Measurements from ENCODE around the gene LRMDA.

LRMDA gene

DNA sequence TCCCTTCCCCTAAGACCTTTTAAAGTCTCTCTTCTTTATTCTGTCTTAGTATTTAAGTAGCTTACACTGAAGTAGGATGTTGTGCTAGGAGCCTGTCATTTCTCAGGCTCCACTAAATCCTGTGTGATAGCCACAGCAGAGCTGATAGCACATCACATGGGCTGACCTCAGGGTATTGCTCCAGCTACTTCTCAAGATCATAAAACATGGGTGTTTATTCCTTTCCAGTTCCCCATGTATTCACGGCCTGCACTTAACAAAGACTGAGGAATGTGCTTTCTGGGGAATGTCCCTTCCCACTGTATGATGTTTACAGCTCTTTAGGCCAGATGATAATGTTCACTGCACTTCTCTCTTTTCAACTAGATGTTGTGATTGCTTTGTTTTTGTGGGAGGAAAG lies 1119.4 kb downstream of the LRMDA start:
- H3K27me3 ChIP-seq (ENCODE audit: insufficient read depth, low read length) = no peaks in the 10 kb centered on the region
- no peaks in the 10 kb centered on the region for H3K9me3 ChIP-seq (ENCODE audit: insufficient read depth, low read depth, low read length)
- no peak overlapping the region for H3K9ac ChIP-seq (ENCODE audit: low read depth, low read length)
- 60% methylated on average over 1 of the region's 1 CpG for WGBS
- H3K4me1 ChIP-seq (ENCODE audit: insufficient read depth, low read length) = no peaks in the 10 kb centered on the region
- H3K36me3 ChIP-seq (ENCODE audit: insufficient read depth, low read length) = no peaks in the 10 kb centered on the region
- H3K27ac ChIP-seq (ENCODE audit: low read depth, low read length) = no peak overlapping the region
- H3K4me3 ChIP-seq (ENCODE audit: low read length) = no peak overlapping the region

DNA sequence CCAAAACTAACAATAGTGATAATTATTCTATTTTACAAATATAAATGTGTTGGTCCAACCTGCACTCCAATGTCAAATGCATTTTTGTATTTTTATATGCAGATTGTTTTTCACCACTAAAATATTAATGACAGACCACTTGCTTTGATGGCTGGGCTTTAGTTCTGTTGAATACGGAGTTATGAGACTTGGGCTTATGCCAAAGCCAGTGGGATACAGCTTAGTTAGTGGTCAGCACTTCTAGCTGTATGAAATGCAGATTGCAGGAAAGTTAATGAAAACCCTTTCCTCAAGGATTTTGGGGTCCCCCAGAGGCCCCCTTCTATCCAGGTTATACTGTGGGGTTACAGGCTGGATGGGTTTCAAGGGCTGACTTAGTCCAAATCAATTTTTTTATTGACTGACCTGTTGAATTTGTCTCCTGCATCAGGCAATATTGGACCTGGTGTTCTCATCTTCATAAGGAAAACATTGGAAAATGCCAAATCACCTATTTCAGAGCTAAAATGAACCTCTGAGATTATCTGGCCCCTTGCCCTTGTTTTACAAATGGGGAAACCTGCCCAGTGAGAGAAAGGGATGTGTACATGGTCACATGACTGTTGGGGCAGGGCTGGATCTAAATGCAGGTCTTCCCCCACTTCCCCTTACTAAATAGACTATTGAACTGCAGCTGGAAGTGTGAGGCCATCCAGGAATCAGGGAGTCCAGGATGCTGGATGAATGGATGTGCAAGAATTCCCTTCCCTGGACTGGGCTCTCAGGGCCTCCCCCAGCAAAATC lies 1120.9 kb downstream of the LRMDA start:
- H3K36me3 ChIP-seq (ENCODE audit: insufficient read depth, low read length) = no peaks in the 10 kb centered on the region
- WGBS = 100% methylated on average over 1 of the region's 1 CpG
- no peaks in the 10 kb centered on the region for H3K27me3 ChIP-seq (ENCODE audit: insufficient read depth, low read length)
- no peaks in the 10 kb centered on the region for H3K4me1 ChIP-seq (ENCODE audit: insufficient read depth, low read length)
- H3K9me3 ChIP-seq (ENCODE audit: insufficient read depth, low read depth, low read length) = no peaks in the 10 kb centered on the region
- no peak overlapping the region for H3K9ac ChIP-seq (ENCODE audit: low read depth, low read length)
- no peak overlapping the region for H3K4me3 ChIP-seq (ENCODE audit: low read length)
- no peak overlapping the region for H3K27ac ChIP-seq (ENCODE audit: low read depth, low read length)

DNA sequence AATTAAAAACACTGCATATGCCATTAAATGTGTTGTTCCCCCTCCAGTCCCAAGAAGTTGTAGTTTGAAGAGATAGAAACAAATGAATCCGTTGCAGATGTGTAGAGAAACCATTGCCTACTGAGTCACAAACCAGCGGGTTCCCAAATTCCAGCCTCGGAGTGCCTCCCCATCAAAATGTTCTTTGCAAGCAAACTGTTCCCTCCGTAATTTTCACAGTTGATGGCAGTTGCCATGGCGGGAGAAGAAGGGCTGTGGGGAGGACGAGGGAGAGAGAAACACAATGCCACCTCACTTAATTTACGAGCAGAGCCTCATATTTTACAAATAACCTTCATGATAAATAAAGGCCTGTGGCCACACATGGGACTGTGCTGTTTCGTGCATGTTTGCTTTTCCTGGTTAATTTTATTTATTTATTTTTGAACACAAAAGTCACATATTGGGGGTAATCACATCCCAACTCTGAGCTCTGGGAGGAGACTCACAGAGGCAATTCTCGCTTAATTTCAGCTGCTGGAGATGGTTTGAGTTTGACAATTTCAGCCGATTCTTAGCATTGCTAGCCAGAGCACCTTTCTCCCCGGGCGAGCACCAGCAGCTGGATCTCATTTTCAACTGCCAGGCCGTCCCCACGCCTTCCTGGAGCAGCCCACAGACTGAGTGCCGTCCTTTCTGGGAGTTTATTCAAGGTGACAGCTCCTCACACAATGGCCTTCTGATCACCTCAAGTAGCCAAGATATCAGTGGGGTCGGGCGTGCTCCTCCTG lies 1122.0 kb downstream of the LRMDA start:
- no peak overlapping the region for H3K9ac ChIP-seq (ENCODE audit: low read depth, low read length)
- no peak overlapping the region for H3K4me3 ChIP-seq (ENCODE audit: low read length)
- WGBS = 92% methylated on average over 16 of the region's 17 CpGs
- H3K27me3 ChIP-seq (ENCODE audit: insufficient read depth, low read length) = no peaks in the 10 kb centered on the region
- peaks cover 1% of the 10 kb centered on the region; the same call in 1 of the 2 replicates for H3K4me1 ChIP-seq (ENCODE audit: insufficient read depth, low read length)
- H3K9me3 ChIP-seq (ENCODE audit: insufficient read depth, low read depth, low read length) = no peaks in the 10 kb centered on the region
- H3K36me3 ChIP-seq (ENCODE audit: insufficient read depth, low read length) = no peaks in the 10 kb centered on the region
- no peak overlapping the region for H3K27ac ChIP-seq (ENCODE audit: low read depth, low read length)

DNA sequence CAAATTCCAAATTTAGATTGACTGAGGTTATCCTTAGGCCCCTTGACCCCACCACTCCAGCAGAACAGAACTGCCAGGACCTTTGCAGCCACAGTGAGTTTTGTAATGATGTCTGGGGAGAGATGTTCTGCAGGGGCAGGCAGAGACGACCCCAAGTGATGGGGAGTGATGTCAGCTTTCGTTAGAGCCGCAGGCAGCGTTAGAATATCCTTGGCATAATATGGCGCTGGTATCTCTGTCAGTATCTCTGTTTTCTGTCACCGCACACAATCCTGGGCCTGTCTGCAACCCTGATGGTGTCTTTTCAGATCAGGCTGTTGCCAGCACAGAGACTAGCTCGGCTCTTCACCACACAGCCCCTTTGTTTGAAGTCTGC lies 1122.6 kb downstream of the LRMDA start:
- Histone ChIP-seq H3K36me3 (ENCODE audit: insufficient read depth, low read length) (no peaks in the 10 kb centered on the region), H3K4me1 (ENCODE audit: insufficient read depth, low read length) (peaks cover 3% of the 10 kb centered on the region; the same call in 1 of the 2 replicates), H3K9me3 (ENCODE audit: insufficient read depth, low read depth, low read length) (no peaks in the 10 kb centered on the region), H3K27me3 (ENCODE audit: insufficient read depth, low read length) (no peaks in the 10 kb centered on the region), H3K27ac (ENCODE audit: low read depth, low read length) (no peak overlapping the region), H3K4me3 (ENCODE audit: low read length) (no peak overlapping the region), H3K9ac (ENCODE audit: low read depth, low read length) (no peak overlapping the region)
- WGBS = 94% methylated on average over 7 of the region's 7 CpGs

DNA sequence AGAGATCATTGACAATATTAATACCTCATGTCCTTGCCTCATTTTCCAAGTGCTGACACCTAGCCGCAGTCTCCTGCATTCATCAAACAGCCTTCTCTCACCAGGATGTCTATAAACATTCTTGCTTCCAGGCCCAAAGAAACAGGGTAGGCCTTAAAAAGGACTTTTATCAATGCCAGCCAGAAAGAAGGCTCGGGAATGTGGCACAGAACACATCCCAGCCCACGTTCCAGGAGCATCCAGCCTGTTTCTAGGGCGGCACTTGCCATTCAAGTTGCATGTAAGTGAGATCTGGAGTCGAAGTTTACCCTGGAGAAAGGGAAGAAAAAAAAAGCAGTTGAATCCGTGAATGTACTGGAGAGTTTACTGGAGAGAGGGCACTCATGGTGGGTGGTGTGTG lies 1123.1 kb downstream of the LRMDA start:
- Histone ChIP-seq H3K4me3 (ENCODE audit: low read length) (no peak overlapping the region), H3K4me1 (ENCODE audit: insufficient read depth, low read length) (peaks cover 3% of the 10 kb centered on the region; the same call in 1 of the 2 replicates)

DNA sequence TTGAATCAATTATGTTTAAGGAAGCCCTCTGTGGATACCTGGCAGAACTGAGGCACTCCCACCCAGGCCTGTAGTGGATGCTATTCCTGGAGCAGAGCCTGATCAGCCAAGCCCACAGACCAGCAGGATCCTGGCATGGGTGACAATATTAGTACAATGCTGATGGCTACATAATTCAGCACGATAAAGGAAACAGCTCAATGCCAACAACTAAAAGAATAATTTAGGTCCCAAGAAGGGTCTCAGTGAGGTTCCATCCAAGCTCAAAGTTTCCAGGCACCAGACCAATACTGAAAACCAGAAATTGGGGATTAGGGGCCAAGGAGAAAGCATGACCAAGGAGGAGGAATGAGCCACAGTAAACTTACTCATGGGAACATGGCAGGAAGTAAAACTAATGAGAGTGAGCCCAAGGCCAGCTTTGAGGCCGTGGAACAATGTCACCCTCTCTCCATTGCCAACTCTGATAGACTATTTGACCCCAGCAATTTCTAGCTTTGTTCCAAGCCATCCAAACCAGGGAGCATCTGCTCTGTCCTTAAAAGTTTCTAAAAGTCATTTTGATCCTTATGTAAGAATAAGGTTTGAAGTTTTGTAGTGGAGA lies 1123.7 kb downstream of the LRMDA start:
- Histone ChIP-seq H3K4me3 (ENCODE audit: low read length) (no peak overlapping the region), H3K4me1 (ENCODE audit: insufficient read depth, low read length) (peaks cover 3% of the 10 kb centered on the region; the same call in 1 of the 2 replicates), H3K36me3 (ENCODE audit: insufficient read depth, low read length) (no peaks in the 10 kb centered on the region), H3K27me3 (ENCODE audit: insufficient read depth, low read length) (no peaks in the 10 kb centered on the region), H3K9ac (ENCODE audit: low read depth, low read length) (no peak overlapping the region), H3K27ac (ENCODE audit: low read depth, low read length) (no peak overlapping the region), H3K9me3 (ENCODE audit: insufficient read depth, low read depth, low read length) (no peaks in the 10 kb centered on the region)
- 88% methylated on average over 2 of the region's 2 CpGs for WGBS

More for the DNA sequence above, 1123.1 kb downstream of the LRMDA start:
- 93% methylated on average over 6 of the region's 6 CpGs for WGBS
- Histone ChIP-seq H3K27ac (ENCODE audit: low read depth, low read length) (no peak overlapping the region), H3K27me3 (ENCODE audit: insufficient read depth, low read length) (no peaks in the 10 kb centered on the region), H3K36me3 (ENCODE audit: insufficient read depth, low read length) (no peaks in the 10 kb centered on the region), H3K9ac (ENCODE audit: low read depth, low read length) (no peak overlapping the region), H3K9me3 (ENCODE audit: insufficient read depth, low read depth, low read length) (no peaks in the 10 kb centered on the region)

DNA sequence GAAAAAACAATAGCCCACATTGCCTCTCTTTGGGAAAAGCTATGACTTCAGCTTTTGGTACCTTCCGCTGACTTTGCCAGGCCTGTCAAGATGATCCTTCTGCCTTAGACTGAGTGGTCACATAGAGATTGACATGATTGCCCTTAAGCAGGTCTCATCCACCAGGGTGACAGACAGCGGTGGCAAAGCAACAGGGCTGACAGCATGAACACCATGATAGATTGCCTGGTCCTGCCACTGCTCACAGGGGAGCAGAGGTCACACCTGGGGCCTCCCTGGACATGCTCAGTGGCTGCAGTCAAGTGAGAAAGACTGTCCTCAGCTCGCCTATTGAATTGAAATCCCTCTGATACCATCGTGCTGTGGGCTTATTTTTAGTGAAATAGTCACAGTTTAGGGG lies 1125.9 kb downstream of the LRMDA start:
- 95% methylated on average over 4 of the region's 4 CpGs for WGBS
- Histone ChIP-seq H3K27ac (ENCODE audit: low read depth, low read length) (no peak overlapping the region), H3K36me3 (ENCODE audit: insufficient read depth, low read length) (no peaks in the 10 kb centered on the region), H3K27me3 (ENCODE audit: insufficient read depth, low read length) (no peaks in the 10 kb centered on the region), H3K4me1 (ENCODE audit: insufficient read depth, low read length) (peaks cover 3% of the 10 kb centered on the region; the same call in 1 of the 2 replicates), H3K9ac (ENCODE audit: low read depth, low read length) (no peak overlapping the region), H3K9me3 (ENCODE audit: insufficient read depth, low read depth, low read length) (no peaks in the 10 kb centered on the region), H3K4me3 (ENCODE audit: low read length) (no peak overlapping the region)

DNA sequence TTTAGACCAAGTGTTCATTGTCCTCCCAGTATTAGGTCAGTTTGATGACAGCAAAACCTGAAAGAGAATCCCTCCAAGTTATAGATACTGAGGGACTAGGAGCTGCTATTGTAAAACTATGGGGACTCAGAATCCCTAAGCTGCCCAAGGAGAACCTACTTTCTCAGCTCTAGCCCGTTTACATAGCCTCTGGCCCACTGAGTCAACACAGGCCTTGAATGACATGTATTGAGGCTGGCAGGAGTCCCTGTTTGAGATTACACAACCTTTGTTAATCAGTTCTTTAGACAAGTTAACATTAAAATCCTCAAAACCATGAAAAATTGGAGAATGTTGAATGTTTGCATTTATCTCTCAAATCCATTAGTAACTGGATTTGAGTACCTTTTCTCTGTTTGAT lies 1127.2 kb downstream of the LRMDA start:
- Histone ChIP-seq H3K9me3 (ENCODE audit: insufficient read depth, low read depth, low read length) (no peaks in the 10 kb centered on the region), H3K27me3 (ENCODE audit: insufficient read depth, low read length) (no peaks in the 10 kb centered on the region), H3K27ac (ENCODE audit: low read depth, low read length) (no peak overlapping the region), H3K36me3 (ENCODE audit: insufficient read depth, low read length) (no peaks in the 10 kb centered on the region), H3K9ac (ENCODE audit: low read depth, low read length) (no peak overlapping the region), H3K4me3 (ENCODE audit: low read length) (no peak overlapping the region), H3K4me1 (ENCODE audit: insufficient read depth, low read length) (peaks cover 3% of the 10 kb centered on the region; the same call in 1 of the 2 replicates)
- 87% methylated on average over 1 of the region's 1 CpG for WGBS

DNA sequence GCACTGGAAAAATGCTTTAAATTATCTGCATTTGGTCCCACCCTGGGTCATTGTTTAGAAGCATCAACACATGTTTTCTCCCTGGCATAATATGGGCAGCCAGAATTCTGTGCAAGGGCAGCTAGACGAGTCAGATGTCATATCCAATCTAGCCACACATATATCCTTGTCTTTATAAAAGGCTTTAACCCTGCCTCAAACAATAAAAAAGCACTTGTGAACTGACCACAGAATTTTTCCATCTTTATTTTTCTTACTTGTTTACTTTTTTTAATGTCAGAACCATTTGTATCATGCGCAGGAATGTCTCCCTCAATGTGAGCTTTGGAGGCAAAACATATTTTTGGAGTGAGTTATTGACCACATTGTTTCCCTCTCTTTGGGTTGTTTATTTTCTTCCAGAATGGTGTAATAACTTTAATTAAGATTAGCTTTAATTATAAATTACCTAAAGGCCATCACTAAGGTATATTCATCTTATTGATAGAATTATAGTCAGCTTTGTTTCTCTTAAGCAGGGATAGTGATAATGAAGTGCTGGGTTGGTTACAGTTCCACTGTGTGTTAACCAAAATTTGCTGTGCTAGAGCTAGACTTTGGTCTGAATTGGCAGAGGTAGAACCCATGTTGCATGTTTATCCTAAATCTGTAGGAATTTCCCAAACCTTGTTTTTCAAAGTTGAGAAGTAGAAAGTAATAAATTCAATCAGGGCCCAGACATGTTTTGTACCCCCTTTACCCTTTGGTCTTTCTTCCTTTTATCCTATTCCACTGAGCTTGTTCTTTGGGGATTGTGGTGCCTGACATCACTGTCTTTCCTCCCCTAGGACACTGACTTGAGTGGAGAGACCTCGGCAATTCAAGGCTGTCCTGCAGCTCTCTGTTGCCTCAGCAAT lies 1127.8 kb downstream of the LRMDA start:
- Histone ChIP-seq H3K27me3 (ENCODE audit: insufficient read depth, low read length) (no peaks in the 10 kb centered on the region), H3K9ac (ENCODE audit: low read depth, low read length) (no peak overlapping the region), H3K36me3 (ENCODE audit: insufficient read depth, low read length) (no peaks in the 10 kb centered on the region), H3K4me1 (ENCODE audit: insufficient read depth, low read length) (peaks cover 3% of the 10 kb centered on the region; the same call in 1 of the 2 replicates), H3K27ac (ENCODE audit: low read depth, low read length) (no peak overlapping the region), H3K4me3 (ENCODE audit: low read length) (no peak overlapping the region), H3K9me3 (ENCODE audit: insufficient read depth, low read depth, low read length) (no peaks in the 10 kb centered on the region)
- WGBS = 93% methylated on average over 3 of the region's 3 CpGs

DNA sequence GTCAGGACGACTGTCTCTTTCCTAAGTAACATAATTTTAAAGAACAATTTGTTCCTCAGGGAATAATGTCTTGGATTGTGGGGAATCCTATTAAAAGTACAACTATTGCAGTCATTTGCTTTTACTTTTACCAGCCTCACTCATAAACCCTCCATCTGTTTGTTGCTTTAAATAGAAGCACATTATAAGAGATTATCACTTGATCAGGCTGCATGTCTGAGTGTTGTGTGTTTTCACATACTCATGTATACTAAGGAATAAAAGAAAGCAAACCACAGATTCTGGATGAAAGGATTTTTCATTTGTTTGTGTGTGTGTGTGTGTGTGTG lies 1128.4 kb downstream of the LRMDA start:
- H3K4me1 ChIP-seq (ENCODE audit: insufficient read depth, low read length) = peaks cover 3% of the 10 kb centered on the region; the same call in 1 of the 2 replicates
- H3K9me3 ChIP-seq (ENCODE audit: insufficient read depth, low read depth, low read length) = no peaks in the 10 kb centered on the region
- no peak overlapping the region for H3K27ac ChIP-seq (ENCODE audit: low read depth, low read length)
- WGBS = 67% methylated on average over 1 of the region's 1 CpG
- no peaks in the 10 kb centered on the region for H3K36me3 ChIP-seq (ENCODE audit: insufficient read depth, low read length)
- no peak overlapping the region for H3K9ac ChIP-seq (ENCODE audit: low read depth, low read length)
- H3K4me3 ChIP-seq (ENCODE audit: low read length) = no peak overlapping the region
- H3K27me3 ChIP-seq (ENCODE audit: insufficient read depth, low read length) = no peaks in the 10 kb centered on the region
